Adrenal gland (tissue), 12 donors: ENCODE data around the gene FOCAD. TPM values are rescaled to one million over a fixed set of nuclear protein-coding genes. Genes with fewer than 3 reads are reported as not detected.

Experiments used
- DNase-seq, 7 donors: peaks; one replicate each; pipeline ENCODE4 v3.0.0-alpha.2; 2019 to 2020
- H3K27ac ChIP-seq, 5 donors: fragments of 200-600 bp; sonication (generic) in 4 of 5; 1 replicate in 3 of 5; 2 replicates in 2 of 5; pipeline versions ENCODE4 v1.5.1 to v1.8.0; 2016 to 2020; ENCODE audit warnings: mild to moderate bottlenecking in 1 of 5
- H3K27me3 ChIP-seq: fragments of 200-600 bp; 2 replicates; pipeline ENCODE4 v1.8.0; 2021
- H3K36me3 ChIP-seq, 2 donors: fragments of 200-600 bp; replicated peaks in 1 of 2; 1 replicate in 1 of 2; 2 replicates in 1 of 2; pipeline versions ENCODE4 v1.5.1 to v1.8.0; 2018 to 2022
- H3K4me1 ChIP-seq, 2 donors: fragments of 200-600 bp; replicated peaks in 1 of 2; 1 replicate in 1 of 2; 2 replicates in 1 of 2; pipeline versions ENCODE4 v1.5.1 to v1.8.0; 2018 to 2021
- H3K4me3 ChIP-seq, 4 donors: fragments of 200-600 bp; sonication (generic) in 3 of 4; one replicate each; pipeline ENCODE4 v1.5.1; 2016 to 2018
- H3K9me3 ChIP-seq, 3 donors: fragments of 200-600 bp; sonication (generic) in 1 of 3; replicated peaks in 1 of 3; 1 replicate in 2 of 3; 2 replicates in 1 of 3; pipeline versions ENCODE4 v1.5.1 to v1.8.0; 2016 to 2021
- CTCF ChIP-seq, 6 experiments: fragments of 450-650 bp in 4 of 6; fragments of 200-600 bp in 2 of 6; sonication (generic) in 1 of 6; IDR thresholded peaks; 1 replicate in 5 of 6; 2 replicates in 1 of 6; pipeline versions ENCODE4 v1.5.1 to v1.8.0; 2016 to 2021; ENCODE audit warnings: antibody characterized with exemption in 6 of 6, mild to moderate bottlenecking in 2 of 6, moderate library complexity in 1 of 6
- POLR2A ChIP-seq, 2 donors: fragments of 450-650 bp; IDR thresholded peaks; one replicate each; pipeline ENCODE4 v1.6.1; 2017; ENCODE audit warnings: antibody characterized with exemption in 2 of 2, mild to moderate bottlenecking in 2 of 2, moderate library complexity in 1 of 2
- WGBS, 4 donors: extraction: QIAGEN DNeasy Blood & Tissue Kit in 2 of 4; methylation state at CpG; one replicate each; pipeline versions ENCODE4 v1.1.5 to v1.1.7; 2013 to 2017; 5-methylcytosine and 5-hydroxymethylcytosine counted together
- intact Hi-C, 2 donors: fragments of 100-400 bp; cut with DNase I; formaldehyde crosslinking; loops; one replicate each; pipeline versions ENCODE4 v1.14.1 to v1.15.0; 2022 to 2023
- polyA plus RNA-seq, 3 donors: library from polyadenylated mRNA; stranded (reverse); fragments of 200-250 nt in 2 of 3; fragments of 350-450 nt in 1 of 3; fragmentation: Illumina TruSeq in 1 of 3; extraction: RNeasy Lipid Tissue Mini Kit (QIAGEN cat#74804) in 1 of 3; gene quantifications; one replicate each; pipeline ENCODE4 v1.2.3, GENCODE V29; 2013 to 2014
- total RNA-seq, 9 donors: library from RNA; depleted of rRNA in 4 of 9; stranded (reverse); fragments of >200 nt in 4 of 9; fragments of 120-200 nt in 1 of 9; fragmentation: NEBNext Ultra II Directional in 1 of 9; extraction: Animal tissue kit (Norgen Biotek cat#: 25700) in 1 of 9; gene quantifications; one replicate each; pipeline versions ENCODE4 v1.1.0 to v1.2.4, GENCODE V29; 2013 to 2023
- donor health status: healthy with polysubstance abuse.
- donor health status: Bipolar disorder and iron deficiency.
- donor health status: DM: yes; HTN: yes; CAD: no.
- donor health status: DM: no; HTN: no; CAD: no.
- donor health status: DM: no; HTN: no; CAD: no.
- donor health status: DM: yes; HTN: yes; CAD: no.

Gene FOCAD
- total and polyA plus RNA-seq, 12 donors = 20.5 to 134 (median 59.7) TPM

DNA sequence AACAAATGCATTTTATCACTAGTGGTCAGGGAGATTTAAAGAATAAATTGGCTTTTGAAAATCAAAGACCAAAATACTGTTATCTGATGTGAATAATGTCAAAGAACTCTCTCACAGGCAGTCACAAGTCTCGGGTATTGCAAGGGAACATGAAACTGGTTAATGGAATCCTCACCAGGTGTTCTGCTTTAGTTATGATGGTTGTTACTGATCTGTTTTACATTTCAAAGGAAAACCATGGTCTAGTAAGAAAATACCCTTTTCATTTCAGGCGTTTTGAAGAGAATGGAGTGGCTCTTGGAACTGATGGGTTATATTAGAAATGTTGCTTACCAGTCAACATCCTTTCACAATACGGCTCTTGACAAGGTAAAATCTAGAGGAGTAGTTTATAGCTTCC is 304.0 kb downstream of the FOCAD start:
- TF ChIP-seq POLR2A (IDR thresholded peaks at IDR 0.05) (no peak), CTCF (IDR thresholded peaks at IDR 0.05) (no peak)
- intact Hi-C loops = no loop called here
- Histone ChIP-seq H3K36me3 (peaks cover 0 to 6% of the 10 kb centered on the region in 2 donors), H3K4me1 (peaks cover 16 to 27% of the 10 kb centered on the region in 2 donors), H3K9me3 (no peaks in the 10 kb centered on the region), H3K27ac (no peak overlapping the region), H3K27me3 (no peaks in the 10 kb centered on the region), H3K4me3 (no peak overlapping the region)
- no peak for DNase-seq
- 86 to 96% (median 94%) methylated on average over 3 of the region's 3 CpGs for WGBS, 4 donors

GRCh38 chr9:20988671-20989315 is 304.7 kb downstream of the FOCAD start:
- Histone ChIP-seq H3K4me3 (no peak overlapping the region), H3K27ac (no peak overlapping the region), H3K4me1 (peaks cover 16 to 27% of the 10 kb centered on the region in 2 donors), H3K27me3 (no peaks in the 10 kb centered on the region), H3K9me3 (no peaks in the 10 kb centered on the region), H3K36me3 (peaks cover 0 to 6% of the 10 kb centered on the region in 2 donors)
- no peak for DNase-seq
- 40 to 49% (median 45%) methylated on average over 3 of the region's 3 CpGs for WGBS, 4 donors
- TF ChIP-seq CTCF (IDR thresholded peaks at IDR 0.05) = no peak
- no peak for TF ChIP-seq POLR2A (IDR thresholded peaks at IDR 0.05)
- intact Hi-C loops = no loop called here

DNA sequence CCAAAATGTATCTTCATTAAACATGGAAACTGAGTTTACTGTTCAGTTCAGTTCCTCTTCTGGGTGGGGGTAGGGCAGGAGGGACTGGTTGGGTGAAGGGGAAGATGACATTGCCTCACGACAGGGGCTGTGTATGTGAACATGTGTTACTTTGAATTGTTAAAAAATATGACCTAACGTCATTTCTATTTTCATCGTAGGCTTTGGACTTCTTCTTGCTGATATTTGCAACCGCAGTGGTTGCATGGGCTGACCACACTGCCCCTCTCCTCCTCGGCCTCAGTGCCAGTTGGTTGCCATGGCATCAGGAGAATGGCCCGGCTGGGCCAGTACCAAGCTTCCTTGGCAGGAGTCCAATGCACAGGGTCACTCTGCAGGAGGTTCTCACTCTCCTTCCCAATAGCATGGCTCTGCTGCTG is 305.9 kb downstream of the FOCAD start:
- no peaks in the 10 kb centered on the region for H3K9me3 ChIP-seq
- H3K4me3 ChIP-seq = no peak overlapping the region
- peaks cover 0 to 6% of the 10 kb centered on the region in 2 donors for H3K36me3 ChIP-seq
- peaks cover 16 to 27% of the 10 kb centered on the region in 2 donors for H3K4me1 ChIP-seq
- no peaks in the 10 kb centered on the region for H3K27me3 ChIP-seq
- DNase-seq = peak; percentile 42 to 68 (median 58)
- 67 to 82% (median 69%) methylated on average over 6 of the region's 6 CpGs for WGBS, 4 donors
- TF ChIP-seq POLR2A (IDR thresholded peaks at IDR 0.05) (no peak), CTCF (IDR thresholded peaks at IDR 0.05) (no peak)
- H3K27ac ChIP-seq = peak overlapping the region in 1 of 5 donors; percentile 38
- intact Hi-C loops = no loop called here

DNA sequence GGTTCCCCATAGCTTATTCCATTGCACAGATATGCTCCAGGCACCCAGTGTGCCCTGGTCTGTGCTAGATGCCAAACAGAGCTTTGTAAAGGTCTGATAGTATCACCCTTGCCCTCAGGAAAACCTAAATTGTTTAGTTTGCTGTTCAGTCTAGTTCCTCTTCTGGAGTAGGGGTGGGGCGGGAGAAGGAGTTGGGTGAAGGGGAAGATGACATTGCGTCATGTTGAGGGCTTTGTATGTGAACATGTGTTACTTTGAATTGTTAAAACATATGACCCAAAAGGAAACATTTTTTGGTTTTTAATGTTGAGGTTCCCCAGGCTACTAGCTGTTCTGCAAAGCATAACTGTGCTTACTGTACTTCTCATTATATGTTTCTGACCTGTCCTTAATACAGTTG is 306.8 kb downstream of the FOCAD start:
- WGBS, 4 donors = 81 to 89% (median 88%) methylated on average over 2 of the region's 2 CpGs
- peak overlapping the region in 1 of 5 donors; percentile 38 for H3K27ac ChIP-seq
- intact Hi-C loops = no loop called here
- DNase-seq = peak in 3 of 7 donors; percentile 17 to 40 (median 38)
- no peaks in the 10 kb centered on the region for H3K9me3 ChIP-seq
- TF ChIP-seq CTCF (IDR thresholded peaks at IDR 0.05) = no peak
- TF ChIP-seq POLR2A (IDR thresholded peaks at IDR 0.05) = no peak
- H3K36me3 ChIP-seq = peaks cover 0 to 6% of the 10 kb centered on the region in 2 donors
- H3K27me3 ChIP-seq = no peaks in the 10 kb centered on the region
- peaks cover 16 to 26% of the 10 kb centered on the region in 2 donors for H3K4me1 ChIP-seq
- H3K4me3 ChIP-seq = no peak overlapping the region
